Ovary (tissue), 3 donors: ENCODE measurements around the gene EXOC2.

Experiments used
- CTCF ChIP-seq, 3 donors: fragments of 450-650 bp in 2 of 3; fragments of 200-600 bp in 1 of 3; IDR thresholded peaks; one replicate each; pipeline versions ENCODE4 v1.5.1 to v1.8.0; 2016 to 2022; ENCODE audit warnings: antibody characterized with exemption in 3 of 3, mild to moderate bottlenecking in 1 of 3
- POLR2A ChIP-seq: fragments of 450-650 bp; IDR thresholded peaks from one replicate; pipeline ENCODE4 v1.6.1; 2017; ENCODE audit warnings: antibody characterized with exemption, mild to moderate bottlenecking, moderate library complexity
- donor health status: DM: no; HTN: no; CAD: no.

DNA sequence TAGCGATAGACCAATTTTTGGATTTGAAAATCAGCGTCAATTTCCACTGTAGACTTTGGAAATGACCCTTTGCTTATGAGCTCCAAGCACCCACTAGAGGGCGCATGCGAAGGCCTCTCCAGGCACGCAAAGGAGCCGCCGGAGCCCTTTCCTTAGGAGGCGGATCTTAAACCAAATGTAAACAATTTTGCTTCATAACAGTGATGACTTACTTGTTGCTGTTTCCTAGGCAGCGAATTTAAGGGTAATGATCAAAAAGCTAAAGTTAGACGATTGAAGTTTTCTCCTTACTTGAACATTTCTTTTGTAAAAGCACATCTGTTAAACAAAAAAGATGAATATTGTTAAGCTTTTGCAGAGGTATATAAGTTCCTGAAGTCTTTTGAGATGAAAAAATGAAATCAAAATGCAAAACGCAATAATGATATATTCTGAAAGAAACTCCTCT lies 29.2 kb upstream of the EXOC2 start:
- TF ChIP-seq CTCF (IDR thresholded peaks at IDR 0.05) (peak; percentile 31 to 62 (median 41)), POLR2A (no peak)
